ENCODE data around the gene PM20D1.
A peak's percentile ranks its signal among the peaks of the same experiment; 100 is the strongest.
"Not testable (repeated sequence)": the region's sequence is repeated elsewhere in the genome, so short reads cannot be mapped to it uniquely, and the experiment has no call there.

PM20D1 gene

GRCh38 chr1:205849619-205850355 lies at the start of gene PM20D1:
PM20D1 (minus strand) TSS chr1:205850132; CDS start chr1:205850072, 60 bp downstream.
- DNase-seq (ENCODE audit: low read depth), result no peak

GRCh38 chr1:205896351-205896750 lies 46.4 kb upstream of the PM20D1 start:
- no peak for DNase-seq (ENCODE audit: low read depth)

- not testable (repeated sequence) for DNase-seq (ENCODE audit: low read depth)
These were observed 44.2 kb upstream of the PM20D1 start for GRCh38 chr1:205894119-205894518.

DNA sequence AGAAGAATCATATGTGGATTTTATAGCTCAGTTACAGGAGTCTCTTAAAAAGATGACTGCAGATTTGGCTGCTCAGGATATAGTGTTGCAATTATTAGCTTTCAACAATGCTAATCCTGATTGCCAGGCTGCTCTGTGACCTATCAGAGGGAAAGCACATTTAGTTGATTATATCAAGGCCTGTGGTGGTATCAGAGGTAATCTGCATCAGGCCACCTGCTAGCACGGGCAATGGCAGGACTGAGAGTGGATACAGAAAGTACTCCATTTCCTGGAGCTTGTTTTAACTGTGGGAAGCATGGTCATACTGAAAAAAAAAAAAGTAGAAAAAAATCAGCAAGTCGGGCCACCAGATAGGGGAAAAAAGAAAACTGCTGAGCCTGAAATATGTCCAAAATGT lies 42.2 kb upstream of the PM20D1 start:
- not testable (repeated sequence) for DNase-seq (ENCODE audit: low read depth)

GRCh38 chr1:205891481-205891880 lies 41.5 kb upstream of the PM20D1 start:
- DNase-seq (ENCODE audit: low read depth), result peak; percentile 58

- DNase-seq (ENCODE audit: low read depth), result peak; percentile 20
These were observed 40.7 kb upstream of the PM20D1 start for GRCh38 chr1:205890631-205891030.

GRCh38 chr1:205889706-205890105 lies 39.8 kb upstream of the PM20D1 start:
- peak; percentile 94 for DNase-seq (ENCODE audit: low read depth)

DNA sequence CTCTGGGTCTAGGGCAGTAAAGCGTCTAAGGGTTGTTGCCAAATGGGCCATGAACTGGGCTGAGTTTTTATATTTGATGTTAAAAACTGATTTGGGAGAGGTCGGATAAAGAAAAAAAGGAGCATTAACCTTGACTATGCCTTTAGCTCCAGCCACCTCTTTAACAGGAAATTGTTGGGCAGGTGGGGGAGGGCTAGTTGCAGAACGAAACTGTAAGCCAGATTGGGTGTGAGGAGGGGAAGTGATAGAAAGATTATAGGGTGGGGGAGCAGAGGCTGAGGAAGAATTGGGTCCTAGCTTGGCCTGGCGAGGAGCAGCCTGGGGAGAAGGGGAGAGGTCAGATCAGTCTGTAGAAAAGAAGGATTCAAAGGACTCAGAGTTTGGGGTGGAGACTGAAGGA lies 39.1 kb upstream of the PM20D1 start:
- DNase-seq (ENCODE audit: low read depth), result not testable (repeated sequence)

DNA sequence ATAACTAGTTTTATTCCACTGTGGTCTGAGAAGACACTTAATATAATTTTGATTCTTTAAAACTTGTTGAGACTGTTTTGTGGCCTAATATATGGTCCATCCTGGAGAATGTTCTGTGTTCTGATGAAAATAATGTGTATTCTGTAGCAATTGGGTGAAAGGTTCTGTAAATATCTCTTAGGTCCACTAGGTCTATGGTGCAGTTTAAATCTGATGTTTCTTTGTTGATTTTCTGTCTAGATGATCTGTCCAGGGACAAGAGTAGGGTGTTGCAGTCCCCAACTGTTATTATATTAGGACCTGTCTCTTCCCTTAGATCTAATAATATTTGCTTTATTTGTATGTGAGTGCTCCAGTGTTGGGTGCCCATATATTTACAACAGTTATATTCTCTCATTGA lies 33.9 kb upstream of the PM20D1 start:
- DNase-seq (ENCODE audit: low read depth), result no peak

DNA sequence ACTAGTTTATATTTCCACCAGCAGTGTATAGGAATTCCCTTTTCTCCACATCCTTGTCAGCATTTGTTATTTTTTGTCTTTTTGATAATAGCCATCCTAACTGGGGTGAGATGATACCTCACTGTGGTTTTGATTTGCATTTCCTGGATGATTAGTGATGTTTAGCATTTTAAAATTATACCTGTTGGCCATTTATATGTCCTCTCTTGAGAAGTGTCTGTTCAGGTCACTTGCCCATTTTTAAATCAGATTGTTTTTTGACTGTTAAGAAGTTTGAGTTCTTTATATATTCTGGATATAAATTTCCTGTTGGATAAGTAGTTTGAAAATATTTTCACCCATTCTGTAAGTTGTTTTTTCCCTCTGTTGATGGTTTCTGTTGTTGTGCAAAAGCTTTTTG lies 31.0 kb upstream of the PM20D1 start:
- no peak for DNase-seq (ENCODE audit: low read depth)

DNA sequence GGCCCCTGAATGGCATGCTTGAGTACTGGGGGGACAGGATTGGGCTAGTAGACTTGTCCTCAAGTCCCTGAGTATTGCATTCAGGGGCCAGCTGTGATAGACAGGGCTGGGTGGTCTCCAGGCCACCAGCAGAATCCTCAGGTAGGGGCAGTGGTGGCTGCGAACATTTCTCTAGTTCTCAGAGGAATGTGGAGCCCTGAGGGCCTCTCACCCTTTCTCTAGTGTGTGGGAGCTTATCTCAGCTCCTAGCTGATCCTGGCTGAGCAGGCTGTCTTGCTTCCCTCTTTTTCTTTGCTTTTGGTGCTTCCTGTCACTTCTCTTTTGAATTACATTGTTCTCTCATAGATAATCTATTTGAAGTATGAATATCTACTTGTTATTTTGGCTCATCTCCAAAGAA lies 30.0 kb upstream of the PM20D1 start:
- DNase-seq (ENCODE audit: low read depth), result no peak

GRCh38 chr1:205878026-205878425 lies 28.1 kb upstream of the PM20D1 start:
- DNase-seq (ENCODE audit: low read depth), result no peak

DNA sequence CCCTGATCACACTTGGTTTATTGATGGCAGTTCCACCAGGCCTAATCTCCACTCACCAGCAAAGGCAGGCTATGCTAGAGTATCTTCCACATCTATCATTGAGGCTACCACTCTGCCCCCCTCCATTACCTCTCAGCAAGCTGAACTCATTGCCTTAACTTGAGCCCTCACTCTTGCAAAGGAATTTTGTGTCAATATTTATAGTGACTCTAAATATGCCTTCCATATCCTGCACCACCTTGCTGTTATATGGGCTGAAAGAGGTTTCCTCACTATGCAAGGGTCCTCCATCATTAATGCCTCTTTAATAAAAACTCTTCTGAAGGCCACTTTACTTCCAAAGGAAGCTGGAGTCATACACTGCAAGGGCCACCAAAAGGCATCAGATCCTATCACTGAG lies 23.2 kb upstream of the PM20D1 start:
- DNase-seq (ENCODE audit: low read depth), result not testable (repeated sequence)

DNA sequence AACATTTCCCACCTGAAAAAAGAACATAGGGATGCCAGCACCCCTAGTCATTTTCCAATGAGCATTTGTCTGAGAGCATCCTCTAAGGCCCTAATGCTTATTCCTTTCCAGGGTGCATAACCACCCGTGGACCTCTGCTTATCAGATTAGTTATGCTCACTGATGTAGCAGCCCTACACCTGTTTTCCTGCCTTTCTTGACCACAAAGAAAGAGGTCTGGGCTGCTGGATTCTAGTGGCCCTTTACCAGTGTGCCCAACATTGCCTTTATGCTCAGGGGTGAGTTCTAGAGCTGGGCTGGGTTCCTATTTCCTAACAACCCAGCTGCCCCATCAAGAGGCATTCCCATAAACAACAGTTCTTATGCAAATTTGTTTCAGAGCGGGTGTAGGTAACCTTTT lies 20.3 kb upstream of the PM20D1 start:
- DNase-seq (ENCODE audit: low read depth), result no peak

GRCh38 chr1:205861540-205861939 lies 11.6 kb upstream of the PM20D1 start:
- no peak for DNase-seq (ENCODE audit: low read depth)

DNA sequence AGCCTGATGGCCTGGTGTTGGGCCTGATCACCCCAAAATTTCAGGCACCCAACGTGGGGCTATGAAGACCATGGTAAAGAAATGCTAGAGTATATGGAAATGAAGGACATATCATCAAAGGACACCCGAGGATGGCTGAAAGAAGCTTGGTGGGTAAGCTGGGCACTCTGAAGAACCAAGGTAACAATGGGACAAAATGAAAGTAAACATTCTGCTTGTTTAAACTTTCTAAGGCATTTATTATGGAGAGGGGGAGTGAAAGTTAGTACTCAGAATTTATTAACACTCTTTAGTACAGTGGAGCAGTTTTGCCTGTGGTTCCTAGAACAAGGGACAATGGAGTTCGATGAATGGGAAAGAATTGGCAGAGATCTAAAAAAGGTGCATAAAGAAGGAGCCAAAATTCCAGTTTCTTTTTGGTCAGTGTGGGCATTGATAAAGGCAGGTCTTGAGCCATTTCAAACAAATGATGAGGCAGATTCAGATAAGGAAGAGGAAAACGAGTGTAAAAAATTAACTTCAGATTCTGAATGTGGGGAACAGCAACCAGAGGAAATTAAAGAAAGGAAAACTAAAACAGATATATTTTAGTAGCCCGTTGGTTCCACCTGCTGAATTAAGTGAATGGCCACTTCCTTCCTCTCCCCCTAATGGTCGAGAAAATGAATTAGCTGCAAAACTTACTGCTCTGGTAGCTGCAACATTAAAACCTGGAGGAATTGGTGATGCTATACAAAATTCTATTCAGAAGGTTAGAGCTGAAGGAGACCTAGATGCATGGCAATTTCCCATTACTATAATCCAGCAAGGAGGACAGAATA lies 8.4 kb upstream of the PM20D1 start:
- DNase-seq (ENCODE audit: low read depth), result no peak

- DNase-seq (ENCODE audit: low read depth), result not testable (repeated sequence)
These were observed 7.6 kb upstream of the PM20D1 start for GRCh38 chr1:205857501-205857900.

DNA sequence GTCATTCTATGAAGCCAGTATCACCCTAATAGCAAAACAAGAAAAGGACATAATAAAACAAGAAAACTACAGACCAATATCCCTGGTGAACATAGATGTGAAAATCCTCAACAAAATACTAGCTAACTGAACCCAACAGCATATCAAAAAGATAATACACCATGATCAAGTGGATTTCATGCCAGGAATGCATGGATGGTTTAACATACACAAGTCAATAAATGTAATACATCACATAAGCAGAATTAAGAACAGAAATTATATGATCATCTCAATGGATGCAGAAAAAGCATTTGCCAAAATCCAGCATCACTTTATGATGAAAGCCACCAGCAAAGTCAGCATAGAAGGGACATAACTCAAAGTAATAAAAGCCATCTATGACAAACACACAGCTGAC lies 6.5 kb upstream of the PM20D1 start:
- no peak for DNase-seq (ENCODE audit: low read depth)

DNA sequence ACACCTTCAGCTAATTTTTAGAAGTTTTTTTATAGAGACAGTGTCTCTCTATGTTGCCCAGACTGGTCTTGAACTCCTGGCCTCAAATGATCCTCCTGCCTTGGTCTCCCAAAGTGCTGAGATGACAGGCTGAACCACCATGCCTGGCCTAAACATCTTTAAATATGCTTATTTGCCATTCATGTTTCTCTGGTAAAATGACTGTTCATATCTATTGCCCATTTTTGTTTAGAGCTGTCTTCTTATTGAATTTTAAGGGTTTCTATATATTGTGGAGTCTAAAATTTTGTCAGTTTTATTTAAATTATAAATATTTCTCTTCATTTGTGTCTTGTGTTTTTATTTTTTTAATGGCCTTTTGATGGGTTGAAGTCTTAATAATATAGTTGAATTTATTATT lies 3.0 kb upstream of the PM20D1 start:
- DNase-seq (ENCODE audit: low read depth), result no peak

GRCh38 chr1:205851993-205852392 lies 2.1 kb upstream of the PM20D1 start:
- no peak for DNase-seq (ENCODE audit: low read depth)

DNA sequence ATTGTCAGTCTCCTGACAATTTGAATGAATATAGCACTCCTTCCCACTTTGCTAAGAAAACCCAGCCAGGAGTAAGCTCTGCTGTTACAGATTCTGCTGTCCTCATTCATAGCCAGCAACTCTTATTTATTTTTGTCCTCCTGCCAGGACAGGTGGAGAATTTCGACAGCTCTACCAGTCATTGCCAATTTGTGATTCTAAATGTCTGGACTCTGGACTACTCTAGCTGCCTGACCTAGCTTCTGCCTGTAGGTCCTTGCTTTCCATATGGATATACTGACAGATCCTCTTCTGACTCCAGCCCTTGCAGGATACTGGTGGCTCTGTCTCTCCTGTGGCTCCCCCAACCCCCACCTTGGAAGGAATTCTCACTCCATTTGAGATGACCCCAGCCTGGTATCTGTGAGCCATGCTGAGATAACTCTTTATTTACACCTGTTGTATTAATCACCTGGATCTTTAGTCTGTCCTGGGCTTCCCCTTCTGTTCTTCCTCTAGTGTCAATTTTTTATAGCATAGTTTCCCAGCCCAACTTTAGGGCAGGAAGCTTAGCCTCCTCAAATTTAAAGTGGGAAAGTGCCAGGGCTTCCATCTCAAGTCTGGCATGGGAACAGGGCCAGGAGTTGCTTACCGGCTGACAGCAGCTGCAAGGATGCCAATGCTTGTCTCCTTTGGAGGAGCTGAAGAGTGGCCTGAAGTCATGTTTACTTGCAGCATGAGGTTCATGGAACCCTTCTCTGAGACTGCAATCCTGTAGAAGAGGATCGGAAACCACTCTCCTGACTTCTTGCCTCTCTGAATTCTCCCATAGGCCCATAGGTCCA lies 6.7 kb downstream of the PM20D1 start:
- DNase-seq (ENCODE audit: low read depth), result no peak

- DNase-seq (ENCODE audit: low read depth), result no peak
These were observed 7.7 kb downstream of the PM20D1 start for GRCh38 chr1:205842229-205842628.

All from ELR (cell line).